ENCODE measurements around the gene BMERB1.

DNA sequence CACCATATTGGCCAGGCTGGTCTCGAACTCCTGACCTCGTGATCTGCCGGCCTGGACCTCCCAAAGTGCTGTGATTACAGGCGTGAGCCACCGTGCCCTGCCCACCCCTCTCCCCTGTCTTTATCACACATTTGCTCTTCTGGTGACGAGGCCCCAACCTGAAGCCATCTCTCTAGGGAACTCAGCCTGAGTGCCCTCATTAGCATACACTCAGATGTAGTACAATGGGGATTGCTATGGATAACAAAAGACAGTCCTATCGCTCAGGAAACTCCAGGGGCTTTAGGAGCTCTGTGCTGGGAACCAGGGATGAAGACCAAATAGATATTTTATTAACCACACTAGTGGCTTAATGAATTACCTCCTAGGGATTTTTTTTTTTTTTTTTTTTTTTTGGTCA, 107.9 kb downstream of the BMERB1 start:
- no peak for TF ChIP-seq POLR2A (IDR thresholded peaks at IDR 0.05; ENCODE audit: low read depth, low read length)
- TF ChIP-seq POLR2AphosphoS5 (IDR thresholded peaks at IDR 0.05; ENCODE audit: low read depth, low read length): no peak

Measured in GM12891 (cell line).